Esophagus squamous epithelium (tissue), 4 donors: ENCODE data around the gene BBS9.

ENCODE experiments used
- CTCF ChIP-seq, 6 experiments: fragments of 450-650 bp in 4 of 6; fragments of 200-600 bp in 2 of 6; sonication (generic) in 2 of 6; IDR thresholded peaks; one replicate each; pipeline ENCODE4 v1.5.1; 2016 to 2019; ENCODE audit warnings: antibody characterized with exemption in 6 of 6, mild to moderate bottlenecking in 4 of 6, moderate library complexity in 4 of 6
- POLR2A ChIP-seq, 4 donors: fragments of 450-650 bp; IDR thresholded peaks; one replicate each; pipeline ENCODE4 v1.6.1; 2017; ENCODE audit warnings: antibody characterized with exemption in 4 of 4, mild to moderate bottlenecking in 4 of 4, moderate library complexity in 3 of 4

DNA sequence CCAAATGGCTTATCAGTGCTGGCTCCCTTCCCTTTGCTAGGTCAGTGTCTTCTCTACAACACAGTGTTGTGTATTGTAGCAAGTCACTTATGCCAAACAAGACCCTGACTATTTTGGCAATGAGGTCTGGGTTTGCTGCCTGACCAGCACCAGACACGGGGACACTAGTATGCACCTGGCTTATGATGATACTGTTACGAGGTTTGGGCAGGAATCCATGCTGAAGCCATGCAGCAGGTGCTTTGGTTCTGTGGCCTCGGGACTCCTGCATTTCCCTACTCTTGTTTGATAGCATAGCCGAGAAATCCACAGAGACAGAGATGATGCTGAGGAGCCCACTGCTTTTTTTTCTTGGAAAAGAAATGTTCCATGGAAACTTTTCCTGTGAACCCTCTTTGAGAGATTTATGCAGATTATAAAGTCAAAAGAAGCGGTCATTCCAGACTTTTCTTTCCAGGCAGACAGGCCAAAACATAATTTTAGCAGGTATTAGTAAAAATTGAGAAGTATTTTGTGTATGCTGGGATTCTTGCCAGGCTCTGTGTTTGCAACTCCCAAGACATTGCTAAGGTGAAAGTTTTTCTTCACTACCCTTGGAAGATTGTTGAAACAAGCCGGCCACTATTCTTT is 291.1 kb downstream of the BBS9 start:
- TF ChIP-seq CTCF (IDR thresholded peaks at IDR 0.05) (no peak), POLR2A (IDR thresholded peaks at IDR 0.05) (no peak)
